Measurements from ENCODE around the gene PHF8.

DNA sequence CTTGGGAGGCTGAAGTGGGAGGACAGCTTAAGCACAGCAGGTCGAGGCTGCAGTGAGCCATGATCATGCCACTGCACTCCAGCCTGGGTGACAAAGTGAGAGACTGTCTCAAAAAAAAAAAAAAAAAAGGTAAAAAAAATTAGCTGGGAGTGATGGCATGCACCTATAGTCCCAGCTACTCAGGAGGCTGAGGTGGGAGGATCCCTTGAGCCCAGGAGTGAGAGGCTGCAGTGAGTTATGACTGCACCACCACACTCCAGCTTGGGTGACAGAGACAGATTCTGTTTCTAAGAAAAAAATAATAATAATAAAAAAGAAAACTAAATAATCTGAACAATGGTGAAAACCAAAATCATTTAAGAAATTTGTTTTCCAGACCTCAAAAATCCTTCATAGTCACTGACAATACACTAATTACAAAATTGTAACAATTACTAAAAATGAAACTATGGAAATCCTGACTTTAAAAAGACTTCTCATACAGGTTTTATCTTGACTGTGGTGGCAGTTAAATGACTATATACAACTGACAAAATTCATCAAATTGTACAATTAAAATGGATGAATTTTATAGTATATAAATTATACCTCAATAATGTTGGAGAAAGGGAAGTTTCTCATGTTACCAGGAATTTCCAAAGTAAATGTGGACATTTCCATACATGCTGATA lies 31.3 kb downstream of the PHF8 start:
- TF ChIP-seq, protein P1, sequence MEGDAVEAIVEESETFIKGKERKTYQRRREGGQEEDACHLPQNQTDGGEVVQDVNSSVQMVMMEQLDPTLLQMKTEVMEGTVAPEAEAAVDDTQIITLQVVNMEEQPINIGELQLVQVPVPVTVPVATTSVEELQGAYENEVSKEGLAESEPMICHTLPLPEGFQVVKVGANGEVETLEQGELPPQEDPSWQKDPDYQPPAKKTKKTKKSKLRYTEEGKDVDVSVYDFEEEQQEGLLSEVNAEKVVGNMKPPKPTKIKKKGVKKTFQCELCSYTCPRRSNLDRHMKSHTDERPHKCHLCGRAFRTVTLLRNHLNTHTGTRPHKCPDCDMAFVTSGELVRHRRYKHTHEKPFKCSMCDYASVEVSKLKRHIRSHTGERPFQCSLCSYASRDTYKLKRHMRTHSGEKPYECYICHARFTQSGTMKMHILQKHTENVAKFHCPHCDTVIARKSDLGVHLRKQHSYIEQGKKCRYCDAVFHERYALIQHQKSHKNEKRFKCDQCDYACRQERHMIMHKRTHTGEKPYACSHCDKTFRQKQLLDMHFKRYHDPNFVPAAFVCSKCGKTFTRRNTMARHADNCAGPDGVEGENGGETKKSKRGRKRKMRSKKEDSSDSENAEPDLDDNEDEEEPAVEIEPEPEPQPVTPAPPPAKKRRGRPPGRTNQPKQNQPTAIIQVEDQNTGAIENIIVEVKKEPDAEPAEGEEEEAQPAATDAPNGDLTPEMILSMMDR (conservative IDR thresholded peaks at IDR 0.05; ENCODE audit: low read depth, low read length): no peak
- TF ChIP-seq EZH2 (IDR thresholded peaks at IDR 0.05; ENCODE audit: borderline replicate concordance, low read depth, low read length, poor library complexity, severe bottlenecking): no peak

Measured in A673 (cell line).